Omental fat pad (tissue), 4 donors: Measurements from ENCODE around the gene MMP2. TPM values are rescaled to one million over a fixed set of nuclear protein-coding genes. Genes with fewer than 3 reads are reported as not detected.

Experiments
- ATAC-seq: fragments of 150-250 bp; one replicate; pipeline ENCODE4 v1.9.1; 2016; ENCODE audit warnings: mild to moderate bottlenecking, moderate library complexity; ENCODE audit not compliant: low FRiP score
- DNase-seq: peaks from one replicate; pipeline ENCODE4 v3.0.0-alpha.2; 2019; ENCODE audit warnings: low spot score
- CTCF ChIP-seq, 3 donors: fragments of 450-650 bp; IDR thresholded peaks; one replicate each; pipeline ENCODE4 v1.5.1; 2016 to 2017; ENCODE audit warnings: antibody characterized with exemption in 3 of 3, mild to moderate bottlenecking in 3 of 3, moderate library complexity in 2 of 3
- total RNA-seq, 4 donors: library from RNA; depleted of rRNA; stranded (reverse); fragments of >200 nt; gene quantifications; one replicate each; pipeline ENCODE4 v1.1.0, GENCODE V29; 2016

Gene MMP2
- total RNA-seq, 4 donors from 2014 or later: 217 to 549 (median 381) TPM

GRCh38 chr16:55468352-55468990 is 10.5 kb upstream of the MMP2 start:
- DNase-seq (no peak), ATAC-seq (no peak)
- TF ChIP-seq CTCF (IDR thresholded peaks at IDR 0.05): no peak

GRCh38 chr16:55469821-55470532 is 9.0 kb upstream of the MMP2 start:
- ATAC-seq (no peak), DNase-seq (no peak)
- TF ChIP-seq CTCF (IDR thresholded peaks at IDR 0.05): no peak

GRCh38 chr16:55470533-55471371 is 8.2 kb upstream of the MMP2 start:
- TF ChIP-seq CTCF (IDR thresholded peaks at IDR 0.05): no peak
- ATAC-seq (no peak), DNase-seq (no peak)

- no peak for TF ChIP-seq CTCF (IDR thresholded peaks at IDR 0.05)
- ATAC-seq (peak; percentile 82), DNase-seq (no peak)
These were observed 7.4 kb upstream of the MMP2 start for GRCh38 chr16:55471448-55472097.

- no peak for TF ChIP-seq CTCF (IDR thresholded peaks at IDR 0.05)
- no peak for ATAC-seq
- no peak for DNase-seq
These were observed 5.4 kb upstream of the MMP2 start for GRCh38 chr16:55473587-55473986.

- ATAC-seq (no peak), DNase-seq (no peak)
- TF ChIP-seq CTCF (IDR thresholded peaks at IDR 0.05): no peak
These were observed 4.2 kb upstream of the MMP2 start for GRCh38 chr16:55474821-55475220.
